Progenitor cell of endocrine pancreas (in vitro differentiated cells): ENCODE data around the gene RNPS1. TPM values are rescaled to one million over a fixed set of nuclear protein-coding genes. Genes with fewer than 3 reads are reported as not detected.
A peak's percentile ranks its signal among the peaks of the same experiment; 100 is the strongest.

ENCODE experiments used
- DNase-seq: peaks from one replicate; pipeline ENCODE4 v3.0.0; 2021; ENCODE audit warnings: low spot score; ENCODE audit not compliant: unreplicated experiment
- H3K27ac Mint-ChIP-seq: 2 replicates; pipeline ENCODE4 v1.8.0; 2021; ENCODE audit warnings: mild to moderate bottlenecking, moderate library complexity, mixed read lengths
- H3K27me3 Mint-ChIP-seq: 2 replicates; pipeline ENCODE4 v1.8.0; 2021; ENCODE audit warnings: mixed read lengths
- H3K36me3 Mint-ChIP-seq: 2 replicates; pipeline ENCODE4 v1.8.0; 2022; ENCODE audit warnings: mixed read lengths; ENCODE audit not compliant: insufficient read depth
- H3K4me1 Mint-ChIP-seq: 2 replicates; pipeline ENCODE4 v1.8.0; 2021; ENCODE audit warnings: low read depth, mixed read lengths
- H3K4me3 Mint-ChIP-seq: 2 replicates; pipeline ENCODE4 v1.8.0; 2021; ENCODE audit warnings: low read depth, mild to moderate bottlenecking, moderate library complexity, mixed read lengths
- H3K9me3 Mint-ChIP-seq: 2 replicates; pipeline ENCODE4 v1.8.0; 2021; ENCODE audit warnings: low read depth, mixed read lengths
- CTCF ChIP-seq: fragments of 200-600 bp; sonication (generic); IDR thresholded peaks from one replicate; pipeline ENCODE4 v1.5.0; 2021; ENCODE audit warnings: antibody characterized with exemption, mild to moderate bottlenecking; ENCODE audit not compliant: unreplicated experiment
- total RNA-seq: library from RNA; stranded (reverse); gene quantifications from 2 replicates; pipeline ENCODE4 v1.2.1, GENCODE V29; 2021

The RNPS1 gene
- total RNA-seq, 1 donor from 2014 or later = 237 TPM

GRCh38 chr16:2226918-2227317 lies 41.0 kb downstream of the RNPS1 start:
- no peak for TF ChIP-seq CTCF
- Mint-ChIP-seq H3K27ac (no peak overlapping the region), H3K4me3 (no peak overlapping the region), H3K9me3 (no peaks in the 10 kb centered on the region), H3K4me1 (peaks cover 4% of the 10 kb centered on the region), H3K36me3 (no peaks in the 10 kb centered on the region), H3K27me3 (no peaks in the 10 kb centered on the region)
- DNase-seq = no peak

GRCh38 chr16:2226245-2226793 lies 41.6 kb downstream of the RNPS1 start:
- no peak for DNase-seq
- H3K27me3 Mint-ChIP-seq = no peaks in the 10 kb centered on the region
- no peak overlapping the region for H3K4me3 Mint-ChIP-seq
- H3K4me1 Mint-ChIP-seq = peaks cover 4% of the 10 kb centered on the region
- no peaks in the 10 kb centered on the region for H3K36me3 Mint-ChIP-seq
- TF ChIP-seq CTCF = no peak
- H3K9me3 Mint-ChIP-seq = no peaks in the 10 kb centered on the region
- no peak overlapping the region for H3K27ac Mint-ChIP-seq

GRCh38 chr16:2223942-2224486 lies 43.9 kb downstream of the RNPS1 start:
- H3K36me3 Mint-ChIP-seq = no peaks in the 10 kb centered on the region
- H3K4me1 Mint-ChIP-seq = peaks cover 11% of the 10 kb centered on the region
- H3K27ac Mint-ChIP-seq = peak overlapping the region; percentile 88
- H3K4me3 Mint-ChIP-seq = peak overlapping the region; percentile 81
- peak; percentile 7 for TF ChIP-seq CTCF
- H3K9me3 Mint-ChIP-seq = no peaks in the 10 kb centered on the region
- H3K27me3 Mint-ChIP-seq = no peaks in the 10 kb centered on the region
- DNase-seq = no peak

- H3K27me3 Mint-ChIP-seq = no peaks in the 10 kb centered on the region
- no peaks in the 10 kb centered on the region for H3K36me3 Mint-ChIP-seq
- no peak for TF ChIP-seq CTCF
These were observed 44.5 kb downstream of the RNPS1 start, which contains the start of gene E4F1 for GRCh38 chr16:2223221-2223941. Gene E4F1 (plus strand): TSS chr16:2223591. CDS start chr16:2223614, 23 bp downstream.

GRCh38 chr16:2216330-2216729 lies 51.6 kb downstream of the RNPS1 start:
- Mint-ChIP-seq H3K9me3 (no peaks in the 10 kb centered on the region), H3K4me1 (peaks cover 17% of the 10 kb centered on the region), H3K27me3 (no peaks in the 10 kb centered on the region), H3K36me3 (no peaks in the 10 kb centered on the region), H3K4me3 (peak overlapping the region; percentile 86), H3K27ac (no peak overlapping the region)
- no peak for DNase-seq
- TF ChIP-seq CTCF = no peak

More at GRCh38 chr16:2223221-2223941, 44.5 kb downstream of the RNPS1 start, which contains the start of gene E4F1:
- peak; percentile 98 for DNase-seq
- Mint-ChIP-seq H3K9me3 (no peaks in the 10 kb centered on the region), H3K4me3 (peak within 1 kb of the TSS; percentile 81), H3K4me1 (peaks cover 11% of the 10 kb centered on the region), H3K27ac (peak within 1 kb of the TSS; percentile 88)
